Measurements from ENCODE around the gene MAP1B. TPM values are rescaled to one million over a fixed set of nuclear protein-coding genes. Genes with fewer than 3 reads are reported as not detected.

Gene MAP1B
- total RNA-seq, 1 experiment from 2014 or later, result 135 TPM

DNA sequence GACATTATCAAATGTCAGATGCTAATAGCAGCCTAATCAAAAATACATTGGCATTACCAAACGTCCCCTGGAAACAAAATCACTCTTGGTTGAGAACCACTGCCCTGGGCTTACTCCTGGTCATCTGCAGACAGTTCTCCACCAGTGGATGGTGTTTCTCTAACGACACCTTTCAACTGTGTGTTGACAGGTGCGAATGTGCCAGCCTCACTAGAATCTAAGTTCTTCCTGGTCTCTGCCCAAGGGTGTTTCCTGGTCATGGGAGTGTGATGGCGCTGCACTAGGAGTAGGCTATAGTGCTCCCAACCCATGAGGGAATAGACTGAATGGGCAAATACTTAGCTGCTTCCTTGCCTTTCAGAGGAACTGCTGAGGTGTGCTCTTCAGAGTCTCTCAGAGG, 106.9 kb downstream of the MAP1B start:
- Histone ChIP-seq H3K4me3 (ENCODE audit: low read depth, low read length, poor library complexity, severe bottlenecking) (no peak overlapping the region), H3K27me3 (replicated peaks; ENCODE audit: insufficient read depth, low read depth, low read length, poor library complexity) (no peaks in the 10 kb centered on the region), H3K4me1 (ENCODE audit: insufficient read depth, low read length, poor library complexity, severe bottlenecking) (peaks cover 21% of the 10 kb centered on the region), H3K9me3 (ENCODE audit: low read depth, low read length, poor library complexity, severe bottlenecking) (no peaks in the 10 kb centered on the region), H3K36me3 (ENCODE audit: insufficient read depth, low read length, poor library complexity, severe bottlenecking) (peaks cover 5% of the 10 kb centered on the region), H3K27ac (ENCODE audit: low read depth, low read length, poor library complexity, severe bottlenecking) (no peak overlapping the region)
- no TSS peak for BruUV-seq (replicated peaks)
- DNase-seq (ENCODE audit: low spot score), result no peak
- intact Hi-C loops (cut with micrococcal nuclease; ENCODE audit: unreplicated experiment), result no loop called here
- CTCF ChIA-PET, result no interaction called here
- POLR2A ChIA-PET (ENCODE audit: low non-redundant PET), result no interaction called here
- TF ChIP-seq, protein P1, sequence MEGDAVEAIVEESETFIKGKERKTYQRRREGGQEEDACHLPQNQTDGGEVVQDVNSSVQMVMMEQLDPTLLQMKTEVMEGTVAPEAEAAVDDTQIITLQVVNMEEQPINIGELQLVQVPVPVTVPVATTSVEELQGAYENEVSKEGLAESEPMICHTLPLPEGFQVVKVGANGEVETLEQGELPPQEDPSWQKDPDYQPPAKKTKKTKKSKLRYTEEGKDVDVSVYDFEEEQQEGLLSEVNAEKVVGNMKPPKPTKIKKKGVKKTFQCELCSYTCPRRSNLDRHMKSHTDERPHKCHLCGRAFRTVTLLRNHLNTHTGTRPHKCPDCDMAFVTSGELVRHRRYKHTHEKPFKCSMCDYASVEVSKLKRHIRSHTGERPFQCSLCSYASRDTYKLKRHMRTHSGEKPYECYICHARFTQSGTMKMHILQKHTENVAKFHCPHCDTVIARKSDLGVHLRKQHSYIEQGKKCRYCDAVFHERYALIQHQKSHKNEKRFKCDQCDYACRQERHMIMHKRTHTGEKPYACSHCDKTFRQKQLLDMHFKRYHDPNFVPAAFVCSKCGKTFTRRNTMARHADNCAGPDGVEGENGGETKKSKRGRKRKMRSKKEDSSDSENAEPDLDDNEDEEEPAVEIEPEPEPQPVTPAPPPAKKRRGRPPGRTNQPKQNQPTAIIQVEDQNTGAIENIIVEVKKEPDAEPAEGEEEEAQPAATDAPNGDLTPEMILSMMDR (conservative IDR thresholded peaks at IDR 0.05; ENCODE audit: low read depth, low read length), result no peak
- no peak for TF ChIP-seq EZH2 (IDR thresholded peaks at IDR 0.05; ENCODE audit: borderline replicate concordance, low read depth, low read length, poor library complexity, severe bottlenecking)

DNA sequence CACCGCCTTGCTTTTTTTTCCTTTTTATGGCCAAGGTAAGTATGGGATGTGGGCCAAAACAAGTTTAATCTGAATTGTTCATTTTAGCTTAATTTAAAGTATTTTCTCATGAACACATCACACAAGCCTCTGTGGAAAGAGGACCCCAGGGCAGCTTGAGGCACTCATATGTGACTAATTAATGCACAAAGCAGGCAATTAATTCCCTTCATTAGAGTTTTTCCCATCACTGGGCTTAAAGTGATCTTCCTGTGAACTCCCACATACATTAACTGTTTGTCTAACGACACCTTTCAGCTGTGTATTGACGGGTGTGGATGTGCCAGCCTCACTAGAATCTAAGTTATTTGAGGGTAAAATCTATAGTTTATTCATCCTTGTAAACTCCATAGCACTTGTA, 109.5 kb downstream of the MAP1B start:
- intact Hi-C loops (cut with micrococcal nuclease; ENCODE audit: unreplicated experiment), result no loop called here
- TF ChIP-seq, protein P1 (conservative IDR thresholded peaks at IDR 0.05; ENCODE audit: low read depth, low read length), result no peak
- no peak for TF ChIP-seq EZH2 (IDR thresholded peaks at IDR 0.05; ENCODE audit: borderline replicate concordance, low read depth, low read length, poor library complexity, severe bottlenecking)
- Histone ChIP-seq H3K27me3 (replicated peaks; ENCODE audit: insufficient read depth, low read depth, low read length, poor library complexity) (no peaks in the 10 kb centered on the region), H3K4me3 (ENCODE audit: low read depth, low read length, poor library complexity, severe bottlenecking) (no peak overlapping the region), H3K9me3 (ENCODE audit: low read depth, low read length, poor library complexity, severe bottlenecking) (no peaks in the 10 kb centered on the region), H3K27ac (ENCODE audit: low read depth, low read length, poor library complexity, severe bottlenecking) (no peak overlapping the region), H3K36me3 (ENCODE audit: insufficient read depth, low read length, poor library complexity, severe bottlenecking) (peaks cover 18% of the 10 kb centered on the region), H3K4me1 (ENCODE audit: insufficient read depth, low read length, poor library complexity, severe bottlenecking) (no peaks in the 10 kb centered on the region)
- no TSS peak for BruUV-seq (replicated peaks)
- DNase-seq (ENCODE audit: low spot score), result no peak
- ChIA-PET CTCF (no interaction called here), POLR2A (ENCODE audit: low non-redundant PET) (no interaction called here)

DNA sequence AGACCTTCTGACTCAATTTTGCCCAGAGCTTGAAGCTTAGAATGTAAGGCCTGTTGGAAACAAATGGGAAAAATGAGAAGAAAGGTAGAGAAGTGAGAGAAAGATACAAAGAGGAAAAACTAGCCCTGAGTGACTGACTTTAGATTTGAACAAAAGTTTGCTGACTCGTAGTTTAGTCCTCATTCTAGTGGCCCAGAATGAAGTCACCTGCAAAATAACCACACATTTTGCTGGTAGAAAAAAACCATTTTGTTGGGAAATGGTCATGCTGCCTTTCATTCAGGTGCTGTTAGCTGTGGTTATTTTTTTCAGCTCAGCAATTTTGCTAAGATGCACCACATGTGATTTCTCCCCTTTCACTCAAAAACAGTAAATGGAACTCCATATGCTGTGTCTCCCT, 113.8 kb downstream of the MAP1B start:
- Histone ChIP-seq H3K27ac (ENCODE audit: low read depth, low read length, poor library complexity, severe bottlenecking) (no peak overlapping the region), H3K4me3 (ENCODE audit: low read depth, low read length, poor library complexity, severe bottlenecking) (no peak overlapping the region), H3K9me3 (ENCODE audit: low read depth, low read length, poor library complexity, severe bottlenecking) (no peaks in the 10 kb centered on the region), H3K4me1 (ENCODE audit: insufficient read depth, low read length, poor library complexity, severe bottlenecking) (no peaks in the 10 kb centered on the region), H3K27me3 (replicated peaks; ENCODE audit: insufficient read depth, low read depth, low read length, poor library complexity) (no peaks in the 10 kb centered on the region), H3K36me3 (ENCODE audit: insufficient read depth, low read length, poor library complexity, severe bottlenecking) (peaks cover 57% of the 10 kb centered on the region)
- DNase-seq (ENCODE audit: low spot score), result no peak
- no TSS peak for BruUV-seq (replicated peaks)
- CTCF ChIA-PET, result no interaction called here
- POLR2A ChIA-PET (ENCODE audit: low non-redundant PET), result no interaction called here
- TF ChIP-seq, protein P1 (conservative IDR thresholded peaks at IDR 0.05; ENCODE audit: low read depth, low read length), result no peak
- TF ChIP-seq EZH2 (IDR thresholded peaks at IDR 0.05; ENCODE audit: borderline replicate concordance, low read depth, low read length, poor library complexity, severe bottlenecking), result no peak
- intact Hi-C loops (cut with micrococcal nuclease; ENCODE audit: unreplicated experiment), result no loop called here
